B cell (primary cell): Measurements from ENCODE around the gene CYP2D6. TPM values are rescaled to one million over a fixed set of nuclear protein-coding genes. Genes with fewer than 3 reads are reported as not detected.
"Not testable (repeated sequence)": the region's sequence is repeated elsewhere in the genome, so short reads cannot be mapped to it uniquely, and the experiment has no call there.

ENCODE experiments used
- ATAC-seq: fragments of 200-7000 bp; cut with Tn5 transposase; one replicate; pipeline ENCODE4 v1.10.0; 2021; ENCODE audit warnings: low read depth, mild to moderate bottlenecking, moderate number of reproducible peaks, moderate library complexity
- CTCF ChIA-PET: fragments of 350-600 bp; sonication (Branson Sonifier 250); formaldehyde crosslinking; loops from one replicate; lab custom pipeline; 2021; ENCODE audit warnings: antibody characterized with exemption, inconsistent platforms; lab: Charles Lee
- POLR2A ChIA-PET: fragments of 350-600 bp; sonication (Branson Sonifier 250); formaldehyde crosslinking; loops from one replicate; lab custom pipeline; 2021; ENCODE audit warnings: antibody characterized with exemption; lab: Charles Lee
- DNase-seq: peaks from one replicate; pipeline ENCODE4 v3.0.0; 2013
- H2AFZ ChIP-seq: 2 replicates; pipeline ENCODE4 v1.6.1; 2012; ENCODE audit warnings: mild to moderate bottlenecking, low read depth, low read length; ENCODE audit not compliant: insufficient read depth, poor library complexity, severe bottlenecking
- H3K27ac ChIP-seq, 2 donors: 1 replicate in 1 of 2; 2 replicates in 1 of 2; pipeline ENCODE4 v1.5.1; 2012 to 2013; ENCODE audit warnings: low read length in 2 of 2, mild to moderate bottlenecking in 2 of 2, moderate library complexity in 1 of 2
- H3K27me3 ChIP-seq, 4 experiments: fragments of 200-600 bp in 1 of 4; sonication (generic) in 1 of 4; replicated peaks in 1 of 4; 1 replicate in 2 of 4; 2 replicates in 2 of 4; pipeline versions ENCODE4 v1.6.1 to v1.7.0; 2013 to 2016; ENCODE audit warnings: low read length in 3 of 4, mild to moderate bottlenecking in 2 of 4, mixed read lengths in 1 of 4, moderate library complexity in 1 of 4; ENCODE audit not compliant: insufficient read depth in 4 of 4, control insufficient read depth in 3 of 4; ENCODE audit errors: control extremely low read depth in 1 of 4
- H3K36me3 ChIP-seq, 2 experiments: replicated peaks in 1 of 2; 1 replicate in 1 of 2; 2 replicates in 1 of 2; pipeline versions ENCODE4 v1.6.1 to v1.7.1; 2013; ENCODE audit warnings: low read length in 1 of 2; ENCODE audit not compliant: insufficient read depth in 2 of 2, control insufficient read depth in 1 of 2; ENCODE audit errors: control extremely low read depth in 1 of 2, extremely low read depth in 1 of 2
- H3K4me1 ChIP-seq, 2 donors: fragments of 200-600 bp in 1 of 2; sonication (generic) in 1 of 2; 1 replicate in 1 of 2; 2 replicates in 1 of 2; pipeline versions ENCODE4 v1.5.1 to v1.6.1; 2013 to 2017; ENCODE audit warnings: low read length in 2 of 2; ENCODE audit not compliant: control insufficient read depth in 2 of 2, insufficient read depth in 2 of 2
- H3K4me2 ChIP-seq: replicated peaks from 2 replicates; pipeline ENCODE3; 2012; ENCODE audit warnings: mild to moderate bottlenecking, low read depth, low read length; ENCODE audit not compliant: poor library complexity, severe bottlenecking
- H3K4me3 ChIP-seq, 5 experiments: fragments of 200-600 bp in 1 of 5; sonication (generic) in 1 of 5; 1 replicate in 3 of 5; 2 replicates in 2 of 5; pipeline versions ENCODE4 v1.5.1 to v1.7.0; 2011 to 2016; ENCODE audit warnings: low read length in 4 of 5, mild to moderate bottlenecking in 4 of 5, low read depth in 2 of 5, control low read depth in 1 of 5, moderate library complexity in 1 of 5; ENCODE audit not compliant: insufficient read depth in 1 of 5; ENCODE audit errors: control extremely low read depth in 1 of 5, extremely low read depth in 1 of 5
- H3K79me2 ChIP-seq: fragments of 200-600 bp; sonication (generic); one replicate; pipeline ENCODE4 v1.6.0; 2016; ENCODE audit warnings: low read length; ENCODE audit not compliant: control insufficient read depth, insufficient read depth
- H3K9ac ChIP-seq: fragments of 200-600 bp; sonication (generic); 2 replicates; pipeline ENCODE4 v1.6.1; 2017; ENCODE audit warnings: mild to moderate bottlenecking, low read length, moderate library complexity
- H3K9me3 ChIP-seq, 3 donors: one replicate each; pipeline versions ENCODE4 v1.6.1 to v1.7.1; 2013; ENCODE audit warnings: low read length in 2 of 3; ENCODE audit not compliant: control insufficient read depth in 2 of 3, insufficient read depth in 1 of 3; ENCODE audit errors: control extremely low read depth in 1 of 3
- H4K20me1 ChIP-seq: 2 replicates; pipeline ENCODE4 v1.6.0; 2012; ENCODE audit warnings: mild to moderate bottlenecking, low read length; ENCODE audit not compliant: insufficient read depth, control insufficient read depth, poor library complexity, severe bottlenecking
- H3K27ac Mint-ChIP-seq: one replicate; pipeline ENCODE4 v1.8.0; 2021; ENCODE audit warnings: mixed read lengths
- H3K27me3 Mint-ChIP-seq: one replicate; pipeline ENCODE4 v1.8.0; 2021; ENCODE audit warnings: mixed read lengths
- H3K4me1 Mint-ChIP-seq: one replicate; pipeline ENCODE4 v1.8.0; 2021; ENCODE audit warnings: mixed read lengths
- H3K4me3 Mint-ChIP-seq: one replicate; pipeline ENCODE4 v1.8.0; 2021; ENCODE audit warnings: mixed read lengths
- H3K9me3 Mint-ChIP-seq: one replicate; pipeline ENCODE4 v1.8.0; 2022; ENCODE audit warnings: mixed read lengths; ENCODE audit not compliant: insufficient read depth
- CTCF ChIP-seq: fragments of 200-600 bp; IDR thresholded peaks from one replicate; pipeline ENCODE4 v1.8.0; 2022; ENCODE audit warnings: antibody characterized with exemption, mild to moderate bottlenecking
- EZH2 ChIP-seq: IDR thresholded peaks from 2 replicates; pipeline ENCODE4 v1.6.1; 2012; ENCODE audit warnings: borderline replicate concordance, low read depth, mild to moderate bottlenecking, moderate library complexity, low read length; ENCODE audit not compliant: insufficient read depth, poor library complexity, severe bottlenecking
- WGBS: methylation state at CpG from one replicate; pipeline ENCODE4 v1.1.5; 2013; ENCODE audit warnings: missing lambda C conversion rate; ENCODE audit not compliant: insufficient coverage; 5-methylcytosine and 5-hydroxymethylcytosine counted together
- intact Hi-C: fragments of 100-400 bp; cut with micrococcal nuclease; formaldehyde crosslinking; loops from one replicate; pipeline ENCODE4 v1.10.0; 2022
- polyA plus RNA-seq: library from polyadenylated mRNA; depleted of rRNA; stranded (reverse); fragments of >200 nt; gene quantifications from 2 replicates; pipeline ENCODE4 v1.2.3, GENCODE V29; 2012
- total RNA-seq, 2 donors: library from RNA; stranded (reverse); fragments of 120-200 nt in 1 of 2; gene quantifications; 1 replicate in 1 of 2; 2 replicates in 1 of 2; pipeline versions ENCODE4 v1.2.3 to v1.2.4, GENCODE V29; 2013 to 2022

CYP2D6 gene
- total and polyA plus RNA-seq, 2 donors (not counting 1 experiment from before 2014, with no cell fraction given), result 3.1 to 3.9 TPM

DNA sequence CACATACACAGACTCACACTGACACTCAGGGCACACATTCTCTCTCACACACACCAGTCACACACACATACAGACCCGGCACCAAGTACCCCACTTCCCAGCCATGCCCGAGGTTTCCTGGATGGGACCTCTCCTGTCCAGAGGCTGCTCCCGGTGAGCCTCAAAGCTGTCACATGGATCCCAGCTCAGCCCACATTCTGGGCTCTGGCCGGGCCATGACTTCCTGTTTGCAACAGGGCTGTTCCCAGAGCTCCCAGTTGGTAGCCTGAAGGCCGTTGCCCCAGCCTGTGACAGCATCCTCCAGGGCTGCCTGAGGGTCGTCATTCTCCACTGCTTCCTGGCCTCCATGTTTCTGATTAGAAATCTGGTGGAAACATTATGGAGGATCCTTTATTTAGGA lies 14.6 kb upstream of the CYP2D6 start:
- DNase-seq, result no peak
- ChIA-PET POLR2A (no interaction called here), CTCF (no interaction called here)
- Histone ChIP-seq H3K27me3 (no peaks in the 10 kb centered on the region), H2AFZ (no peak overlapping the region), H3K36me3 (no peaks in the 10 kb centered on the region), H3K79me2 (no peaks in the 10 kb centered on the region), H3K27ac (no peak overlapping the region), H3K4me2 (no peak overlapping the region), H4K20me1 (no peaks in the 10 kb centered on the region), H3K9ac (no peak overlapping the region), H3K4me3 (no peak overlapping the region), H3K4me1 (no peaks in the 10 kb centered on the region), H3K9me3 (no peaks in the 10 kb centered on the region)
- 56% methylated on average over 5 of the region's 6 CpGs for WGBS
- Mint-ChIP-seq H3K4me3 (no peak overlapping the region), H3K27me3 (no peaks in the 10 kb centered on the region), H3K4me1 (no peaks in the 10 kb centered on the region), H3K27ac (no peak overlapping the region), H3K9me3 (no peaks in the 10 kb centered on the region)
- TF ChIP-seq EZH2 (no peak), CTCF (no peak)
- intact Hi-C loops, result no loop called here
- no peak for ATAC-seq

- H4K20me1 ChIP-seq, H3K4me1 ChIP-seq, H3K4me3 Mint-ChIP-seq, intact Hi-C loops, H3K4me1 Mint-ChIP-seq, CTCF ChIA-PET, ATAC-seq, H3K9me3 ChIP-seq, POLR2A ChIA-PET, H3K4me2 ChIP-seq, H3K27me3 ChIP-seq, H3K9me3 Mint-ChIP-seq, H3K27ac ChIP-seq, H3K4me3 ChIP-seq, H3K79me2 ChIP-seq, H2AFZ ChIP-seq, H3K27me3 Mint-ChIP-seq, H3K9ac ChIP-seq, DNase-seq, H3K36me3 ChIP-seq, H3K27ac Mint-ChIP-seq: not testable (repeated sequence)
- 92% methylated on average over 7 of the region's 20 CpGs for WGBS
Observed at GRCh38 chr22:42143859-42144822, 13.5 kb upstream of the CYP2D6 start.
